Endothelial cell of umbilical vein (primary cell): Measurements from ENCODE around the gene CHD9. TPM values are rescaled to one million over a fixed set of nuclear protein-coding genes. Genes with fewer than 3 reads are reported as not detected.

Experiments
- BruUV-seq: library from RNA; stranded (reverse); fragments of 400-500 nt; replicated peaks from 2 replicates; lab custom pipeline; 2021; lab: Mats Ljungman, UMichigan
- CTCF ChIA-PET: fragments of 300-600, 350-600 bp; sonication (Branson Sonifier 250); formaldehyde crosslinking; loops from one replicate; lab custom pipeline; 2021; ENCODE audit warnings: antibody characterized with exemption, inconsistent platforms; lab: Charles Lee
- POLR2A ChIA-PET: fragments of 300-600, 350-600 bp; sonication (Branson Sonifier 250); formaldehyde crosslinking; loops from one replicate; lab custom pipeline; 2021; ENCODE audit warnings: antibody characterized with exemption, inconsistent platforms; lab: Charles Lee
- DNase-seq: peaks from one replicate; pipeline ENCODE4 v3.0.0-alpha.2; 2011; ENCODE audit warnings: low read depth, low spot score
- FAIRE-seq: peaks from 2 replicates; lab custom pipeline; 2011; peaks lifted over from hg19 to GRCh38; lab: Jason Lieb, UNC
- H2AFZ ChIP-seq: 2 replicates; pipeline ENCODE4 v1.6.0; 2012; ENCODE audit warnings: low read depth, low read length, control low read depth, inconsistent platforms
- H3K27ac ChIP-seq: 2 replicates; pipeline ENCODE4 v1.5.1; 2011; ENCODE audit warnings: low read depth, mild to moderate bottlenecking, control low read depth, low read length, moderate library complexity; ENCODE audit not compliant: insufficient read depth
- H3K27me3 ChIP-seq, 2 experiments: 2 replicates each; pipeline versions ENCODE4 v1.6.0 to v1.6.1; 2011; ENCODE audit warnings: low read length in 2 of 2, mixed read lengths in 1 of 2; ENCODE audit not compliant: control insufficient read depth in 2 of 2, insufficient read depth in 2 of 2
- H3K36me3 ChIP-seq, 2 experiments: 2 replicates in 1 of 2; 3 replicates in 1 of 2; pipeline ENCODE4 v1.5.1; 2011; ENCODE audit warnings: low read length in 2 of 2, mild to moderate bottlenecking in 1 of 2, moderate library complexity in 1 of 2; ENCODE audit not compliant: control insufficient read depth in 2 of 2, insufficient read depth in 2 of 2; ENCODE audit errors: extremely low read depth in 1 of 2
- H3K4me1 ChIP-seq: 3 replicates; pipeline ENCODE4 v1.5.1; 2011; ENCODE audit warnings: mild to moderate bottlenecking, low read length; ENCODE audit not compliant: control insufficient read depth, insufficient read depth; ENCODE audit errors: extremely low read depth
- H3K4me2 ChIP-seq: 2 replicates; pipeline ENCODE4 v1.6.1; 2011; ENCODE audit warnings: low read length, control low read depth, mixed read lengths; ENCODE audit not compliant: insufficient read depth
- H3K4me3 ChIP-seq, 3 experiments: fragments of 200-600 bp in 1 of 3; sonication (generic), shearing (Covaris generic) in 1 of 3; replicated peaks in 1 of 3; 2 replicates each; pipeline ENCODE4 v1.5.1; 2011 to 2016; ENCODE audit warnings: control low read depth in 3 of 3, low read length in 3 of 3, mild to moderate bottlenecking in 2 of 3, inconsistent platforms in 1 of 3, low read depth in 1 of 3, moderate library complexity in 1 of 3; ENCODE audit not compliant: insufficient read depth in 1 of 3
- H3K79me2 ChIP-seq: 2 replicates; pipeline ENCODE4 v1.6.0; 2012; ENCODE audit warnings: low read length, inconsistent platforms; ENCODE audit not compliant: control insufficient read depth, insufficient read depth
- H3K9ac ChIP-seq: replicated peaks from 2 replicates; pipeline ENCODE3; 2011; ENCODE audit warnings: low read length, control low read depth; ENCODE audit not compliant: insufficient read depth; ENCODE audit errors: extremely low read depth
- H3K9me1 ChIP-seq: replicated peaks from 3 replicates; pipeline ENCODE4 v1.6.0; 2011; ENCODE audit warnings: mild to moderate bottlenecking, low read length; ENCODE audit not compliant: control insufficient read depth, insufficient read depth; ENCODE audit errors: extremely low read depth
- H3K9me3 ChIP-seq: replicated peaks from 2 replicates; pipeline ENCODE4 v1.5.1; 2012; ENCODE audit warnings: low read length, inconsistent platforms; ENCODE audit not compliant: control insufficient read depth, insufficient read depth
- H4K20me1 ChIP-seq: replicated peaks from 2 replicates; pipeline ENCODE3; 2011; ENCODE audit warnings: mild to moderate bottlenecking, low read length; ENCODE audit not compliant: control insufficient read depth, insufficient read depth; ENCODE audit errors: extremely low read depth
- CTCF ChIP-seq, 2 donors: IDR thresholded peaks; 1 replicate in 1 of 2; 2 replicates in 1 of 2; pipeline ENCODE4 v1.5.1; 2011; ENCODE audit warnings: low read length in 2 of 2, mild to moderate bottlenecking in 2 of 2, moderate library complexity in 2 of 2, control low read depth in 1 of 2, inconsistent platforms in 1 of 2, low read depth in 1 of 2; ENCODE audit not compliant: insufficient read depth in 1 of 2; ENCODE audit errors: extremely low read depth in 1 of 2
- EZH2 ChIP-seq: IDR thresholded peaks from 2 replicates; pipeline ENCODE4 v1.6.1; 2012; ENCODE audit warnings: borderline replicate concordance, low read depth, mild to moderate bottlenecking, moderate library complexity, low read length, inconsistent platforms; ENCODE audit not compliant: severe bottlenecking
- FOS ChIP-seq: IDR thresholded peaks from 2 replicates; pipeline ENCODE4 v1.6.1; 2011; ENCODE audit warnings: mild to moderate bottlenecking, low read length, moderate library complexity, borderline replicate concordance; ENCODE audit not compliant: insufficient read depth
- GATA2 ChIP-seq: IDR thresholded peaks from 2 replicates; pipeline ENCODE4 v1.7.0; 2011; ENCODE audit warnings: low read depth, mild to moderate bottlenecking, moderate library complexity, mixed read lengths, low read length; ENCODE audit not compliant: insufficient read length, insufficient read depth
- JUN ChIP-seq: IDR thresholded peaks from 2 replicates; pipeline ENCODE4 v1.6.1; 2011; ENCODE audit warnings: borderline replicate concordance, low read depth; ENCODE audit not compliant: insufficient read length, insufficient read depth
- MAX ChIP-seq: IDR thresholded peaks from 2 replicates; pipeline ENCODE4 v1.6.1; 2011; ENCODE audit not compliant: insufficient read depth, insufficient read length
- MYC ChIP-seq: IDR thresholded peaks from one replicate; pipeline ENCODE4 v1.6.1; 2011; ENCODE audit warnings: mild to moderate bottlenecking, low read depth, low read length
- POLR2A ChIP-seq: IDR thresholded peaks from 2 replicates; pipeline ENCODE4 v1.6.1; 2012; ENCODE audit warnings: low read depth, mild to moderate bottlenecking, control low read depth, low read length
- POLR2AphosphoS5 ChIP-seq: IDR thresholded peaks from 2 replicates; pipeline ENCODE4 v1.6.1; 2012; ENCODE audit warnings: low read depth, mild to moderate bottlenecking, control low read depth, low read length, moderate library complexity; ENCODE audit not compliant: insufficient read depth
- dilution Hi-C: fragments of 300-500 bp; cut with MboI; formaldehyde crosslinking; loops from one replicate; pipeline ENCODE4 v1.15.0; 2019; ENCODE audit warnings: low sequenced_read_pairs; ENCODE audit not compliant: extremely low pct_ligation_motif_present
- intact Hi-C: fragments of 100-400 bp; cut with micrococcal nuclease; formaldehyde crosslinking; loops from one replicate; pipeline ENCODE4 v1.10.0; 2022
- polyA plus RNA-seq, 4 experiments: library from polyadenylated mRNA; depleted of rRNA in 3 of 4; stranded (reverse) in 3 of 4; unstranded in 1 of 4; fragments of >200 nt; gene quantifications; 2 replicates each; pipeline versions ENCODE4 v1.2.1 to v1.2.3, GENCODE V29; 2011 to 2012; ENCODE audit warnings: missing spikeins in 1 of 4
- total RNA-seq: library from RNA; stranded (reverse); gene quantifications from 2 replicates; pipeline ENCODE4 v1.2.3, GENCODE V29; 2021

CHD9 gene
- total and polyA plus RNA-seq, 2 donors (not counting 3 experiments of a cell fraction or from before 2014, with no cell fraction given), result 9.9 to 59.2 TPM

- H4K20me1 ChIP-seq, result peaks cover 4% of the 10 kb centered on the region
- H3K4me1 ChIP-seq, result peaks cover 2% of the 10 kb centered on the region
- H3K9ac ChIP-seq, result no peak overlapping the region
- H3K36me3 ChIP-seq, result no peaks in the 10 kb centered on the region
- DNase-seq (no peak), FAIRE-seq (no peak)
- CTCF ChIA-PET, result interaction anchor here (1.0 to 1.6 kb wide), 4 partner anchors 78 to 951 kb away, joined by 3 to 4 read pairs (median 3); partner anchors contain the start of gene CHD9
- H3K4me2 ChIP-seq, result no peak overlapping the region
- no peak overlapping the region for H2AFZ ChIP-seq
- POLR2A ChIA-PET, result no interaction called here
- H3K27me3 ChIP-seq, result no peaks in the 10 kb centered on the region
- no peak overlapping the region for H3K4me3 ChIP-seq
- H3K79me2 ChIP-seq, result peaks cover 30% of the 10 kb centered on the region
- H3K9me3 ChIP-seq, result no peaks in the 10 kb centered on the region
- dilution Hi-C loops (no loop called here), intact Hi-C loops (no loop called here)
- H3K9me1 ChIP-seq, result no peaks in the 10 kb centered on the region
- BruUV-seq, result no TSS peak
- no peak overlapping the region for H3K27ac ChIP-seq
- no peak for TF ChIP-seq EZH2
- TF ChIP-seq FOS, result no peak
- TF ChIP-seq POLR2A, result no peak
- TF ChIP-seq MYC, result no peak
- no peak for TF ChIP-seq POLR2AphosphoS5
- TF ChIP-seq GATA2, result no peak
- TF ChIP-seq CTCF (IDR thresholded peaks at IDR 0.05; ENCODE audit: extremely low read depth in 1 of 2, insufficient read depth in 1 of 2, low read depth in 1 of 2, low read length in 2 of 2), result no peak
- TF ChIP-seq JUN, result no peak
- no peak for TF ChIP-seq MAX
Observed at GRCh38 chr16:53142823-53143568, 88.2 kb downstream of the CHD9 start.
